Hindlimb muscle (tissue), 1 donor: Measurements from ENCODE around the gene GPR37. TPM values are rescaled to one million over a fixed set of nuclear protein-coding genes. Genes with fewer than 3 reads are reported as not detected.

ENCODE experiments used
- DNase-seq: peaks from one replicate; pipeline ENCODE4 v3.0.0-alpha.2; 2013
- polyA plus RNA-seq: library from polyadenylated mRNA; unstranded; fragments of 120-200 nt; gene quantifications from one replicate; pipeline ENCODE4 v1.2.1, GENCODE V29; 2013; ENCODE audit not compliant: insufficient read length

GPR37 gene
- polyA plus RNA-seq, 1 donor: 41.0 TPM

GRCh38 chr7:124780056-124780455 lies 14.5 kb upstream of the GPR37 start:
- DNase-seq: no peak

- no peak for DNase-seq
These were observed 14.0 kb upstream of the GPR37 start for GRCh38 chr7:124779620-124780019.

GRCh38 chr7:124779194-124779593 lies 13.6 kb upstream of the GPR37 start:
- no peak for DNase-seq

- DNase-seq: no peak
These were observed 11.7 kb upstream of the GPR37 start for GRCh38 chr7:124777268-124777667.

GRCh38 chr7:124776153-124776552 lies 10.6 kb upstream of the GPR37 start:
- no peak for DNase-seq

- DNase-seq: no peak
These were observed 9.8 kb upstream of the GPR37 start for GRCh38 chr7:124775422-124775821.

GRCh38 chr7:124773938-124774337 lies 8.3 kb upstream of the GPR37 start:
- DNase-seq: no peak

- no peak for DNase-seq
These were observed 7.7 kb upstream of the GPR37 start for GRCh38 chr7:124773339-124773738.

GRCh38 chr7:124769136-124769535 lies 3.5 kb upstream of the GPR37 start:
- no peak for DNase-seq

- DNase-seq: no peak
These were observed 2.9 kb upstream of the GPR37 start for GRCh38 chr7:124768525-124768924.

GRCh38 chr7:124764847-124765400 lies 668 bp downstream of the GPR37 start:
- no peak for DNase-seq

- DNase-seq: no peak
These were observed 1.3 kb downstream of the GPR37 start for GRCh38 chr7:124764051-124764846.

- DNase-seq: no peak
These were observed 2.9 kb downstream of the GPR37 start for GRCh38 chr7:124762611-124763143.

GRCh38 chr7:124761164-124761715 lies 4.4 kb downstream of the GPR37 start:
- DNase-seq: no peak

- no peak for DNase-seq
These were observed 7.3 kb downstream of the GPR37 start for GRCh38 chr7:124758327-124758726.

- DNase-seq: no peak
These were observed 10.9 kb downstream of the GPR37 start for GRCh38 chr7:124754576-124755268.

GRCh38 chr7:124752310-124752709 lies 13.3 kb downstream of the GPR37 start:
- DNase-seq: no peak

- no peak for DNase-seq
These were observed 14.6 kb downstream of the GPR37 start for GRCh38 chr7:124751027-124751426.

- no peak for DNase-seq
These were observed 18.5 kb downstream of the GPR37 start for GRCh38 chr7:124747072-124747471.

GRCh38 chr7:124738639-124739038 lies 27.0 kb downstream of the GPR37 start:
- DNase-seq: no peak

GRCh38 chr7:124737760-124738300 lies 27.8 kb downstream of the GPR37 start:
- DNase-seq: no peak

- DNase-seq: no peak
These were observed 37.0 kb downstream of the GPR37 start for GRCh38 chr7:124728610-124729009.
